DMS114 treated with DMSO at 0.1 percent for 48 hours (cell line): ENCODE data around the gene WDR82.
"Not testable (repeated sequence)": the region's sequence is repeated elsewhere in the genome, so short reads cannot be mapped to it uniquely, and the experiment has no call there.

Source experiments
- DNase-seq: peaks from one replicate; lab custom pipeline; 2025; ENCODE audit not compliant: unreplicated experiment; lab: John Stamatoyannopoulos, UW

WDR82 gene

GRCh38 chr3:52289747-52290595 lies 11.5 kb upstream of the WDR82 start:
- DNase-seq, result no peak

- no peak for DNase-seq
These were observed 10.9 kb upstream of the WDR82 start for GRCh38 chr3:52289338-52289746.

- no peak for DNase-seq
These were observed 10.2 kb upstream of the WDR82 start for GRCh38 chr3:52288674-52289073.

- DNase-seq, result no peak
These were observed 8.3 kb upstream of the WDR82 start for GRCh38 chr3:52286777-52287110.

GRCh38 chr3:52284051-52284450 lies 5.6 kb upstream of the WDR82 start:
- DNase-seq, result not testable (repeated sequence)

- no peak for DNase-seq
These were observed 4.9 kb upstream of the WDR82 start for GRCh38 chr3:52283306-52283705.

- DNase-seq, result no peak
These were observed 3.7 kb upstream of the WDR82 start for GRCh38 chr3:52281981-52282801.

GRCh38 chr3:52280050-52280461 lies 1.6 kb upstream of the WDR82 start:
- no peak for DNase-seq

GRCh38 chr3:52279596-52279995 lies 1.1 kb upstream of the WDR82 start:
- no peak for DNase-seq

- DNase-seq, result no peak
These were observed 408 bp downstream of the WDR82 start for GRCh38 chr3:52277972-52278509.

- peak; percentile 28 for DNase-seq
These were observed 1.1 kb downstream of the WDR82 start for GRCh38 chr3:52277071-52277964.

GRCh38 chr3:52274781-52275180 lies 3.7 kb downstream of the WDR82 start:
- DNase-seq, result not testable (repeated sequence)

- no peak for DNase-seq
These were observed 5.6 kb downstream of the WDR82 start for GRCh38 chr3:52272831-52273230.

- DNase-seq, result not testable (repeated sequence)
These were observed 6.3 kb downstream of the WDR82 start for GRCh38 chr3:52272172-52272571.

- no peak for DNase-seq
These were observed 8.1 kb downstream of the WDR82 start for GRCh38 chr3:52270252-52270754.

GRCh38 chr3:52269776-52270175 lies 8.7 kb downstream of the WDR82 start:
- no peak for DNase-seq

- DNase-seq, result no peak
These were observed 10.4 kb downstream of the WDR82 start for GRCh38 chr3:52268036-52268435.

GRCh38 chr3:52265387-52265786 lies 13.1 kb downstream of the WDR82 start:
- no peak for DNase-seq

GRCh38 chr3:52262447-52262846 lies 16.0 kb downstream of the WDR82 start:
- no peak for DNase-seq

GRCh38 chr3:52259448-52259847 lies 19.0 kb downstream of the WDR82 start:
- DNase-seq, result no peak

GRCh38 chr3:52259035-52259434 lies 19.4 kb downstream of the WDR82 start:
- DNase-seq, result no peak
